Caco-2 (cell line): ENCODE data around the gene SLC12A3. TPM values are rescaled to one million over a fixed set of nuclear protein-coding genes. Genes with fewer than 3 reads are reported as not detected.

Source experiments
- BruUV-seq: library from RNA; stranded (reverse); fragments of 400-500 nt; replicated peaks from 2 replicates; lab custom pipeline; 2021; lab: Mats Ljungman, UMichigan
- CTCF ChIA-PET: fragments of 300-600 bp; sonication (Branson Sonifier 250); formaldehyde crosslinking; loops from one replicate; lab custom pipeline; 2022; ENCODE audit warnings: antibody characterized with exemption; lab: Charles Lee
- POLR2A ChIA-PET: fragments of 300-600 bp; sonication (Branson Sonifier 250); formaldehyde crosslinking; loops from one replicate; lab custom pipeline; 2022; ENCODE audit warnings: antibody characterized with exemption; lab: Charles Lee
- DNase-seq, 2 experiments: peaks; one replicate each; pipeline versions ENCODE4 v3.0.0 to v3.0.0-alpha.2; 2020 to 2022
- H3K27me3 ChIP-seq: replicated peaks from 2 replicates; pipeline ENCODE4 v1.6.0; 2011; ENCODE audit warnings: low read length; ENCODE audit not compliant: control insufficient read depth, insufficient read depth
- H3K36me3 ChIP-seq: 2 replicates; pipeline ENCODE4 v1.5.1; 2011; ENCODE audit warnings: low read length; ENCODE audit not compliant: control insufficient read depth, insufficient read depth
- H3K4me1 ChIP-seq: fragments of 250-450 bp; sonication (Bioruptor Pico); 2 replicates; pipeline ENCODE4 v1.5.1; 2020; ENCODE audit warnings: mild to moderate bottlenecking
- H3K4me3 ChIP-seq: 2 replicates; pipeline ENCODE4 v1.5.1; 2011; ENCODE audit warnings: low read depth, mild to moderate bottlenecking, control low read depth, low read length
- H3K9me3 ChIP-seq: fragments of 250-450 bp; sonication (Bioruptor Pico); 2 replicates; pipeline ENCODE4 v1.5.1; 2020; ENCODE audit warnings: mild to moderate bottlenecking, moderate library complexity
- H3K27ac Mint-ChIP-seq: one replicate; pipeline ENCODE4 v1.8.0; 2022; ENCODE audit warnings: mixed read lengths; ENCODE audit not compliant: unreplicated experiment
- H3K27me3 Mint-ChIP-seq: one replicate; pipeline ENCODE4 v1.8.0; 2022; ENCODE audit warnings: mixed read lengths; ENCODE audit not compliant: insufficient read depth, unreplicated experiment
- H3K36me3 Mint-ChIP-seq: one replicate; pipeline ENCODE4 v1.8.0; 2022; ENCODE audit warnings: mild to moderate bottlenecking, mixed read lengths; ENCODE audit not compliant: insufficient read depth, unreplicated experiment
- H3K4me1 Mint-ChIP-seq: one replicate; pipeline ENCODE4 v1.8.0; 2022; ENCODE audit warnings: low read depth, mixed read lengths; ENCODE audit not compliant: unreplicated experiment
- H3K4me3 Mint-ChIP-seq: one replicate; pipeline ENCODE4 v1.8.0; 2022; ENCODE audit warnings: mild to moderate bottlenecking, moderate library complexity, mixed read lengths; ENCODE audit not compliant: unreplicated experiment
- H3K9me3 Mint-ChIP-seq: one replicate; pipeline ENCODE4 v1.8.0; 2022; ENCODE audit warnings: mixed read lengths; ENCODE audit not compliant: unreplicated experiment
- CTCF ChIP-seq, 2 experiments: fragments of 200-600 bp in 1 of 2; IDR thresholded peaks; 1 replicate in 1 of 2; 2 replicates in 1 of 2; pipeline versions ENCODE4 v1.5.1 to v1.8.0; 2011 to 2022; ENCODE audit warnings: antibody characterized with exemption in 1 of 2, control low read depth in 1 of 2, inconsistent platforms in 1 of 2, low read depth in 1 of 2, low read length in 1 of 2, mild to moderate bottlenecking in 1 of 2, moderate library complexity in 1 of 2; ENCODE audit not compliant: insufficient read depth in 1 of 2, severe bottlenecking in 1 of 2, unreplicated experiment in 1 of 2
- intact Hi-C: fragments of 100-400 bp; cut with micrococcal nuclease; formaldehyde crosslinking; loops from one replicate; pipeline ENCODE4 v1.10.0; 2022; ENCODE audit not compliant: unreplicated experiment
- total RNA-seq: library from RNA; stranded (reverse); gene quantifications from 2 replicates; pipeline ENCODE4 v1.2.3, GENCODE V29; 2022

SLC12A3 gene
- total RNA-seq, 1 experiment from 2014 or later = 0.73 TPM

- H3K4me3 ChIP-seq = no peak overlapping the region
- CTCF ChIA-PET = interaction anchor here (0.7 to 2.9 kb wide), 6 partner anchors 9 to 83 kb away, joined by 3 to 15 read pairs (median 4); no protein-coding TSS in a partner anchor
- TF ChIP-seq CTCF (IDR thresholded peaks at IDR 0.05; ENCODE audit: insufficient read depth in 1 of 2, low read depth in 1 of 2, low read length in 1 of 2, severe bottlenecking in 1 of 2, unreplicated experiment in 1 of 2) = peak; percentile 53 to 60
- no peaks in the 10 kb centered on the region for H3K36me3 ChIP-seq
- intact Hi-C loops = loop anchor here (1.0 kb wide), 1 partner anchor 76 kb away; no protein-coding TSS in a partner anchor
- Mint-ChIP-seq H3K4me3 (no peak overlapping the region), H3K36me3 (peaks cover 7% of the 10 kb centered on the region), H3K27me3 (no peaks in the 10 kb centered on the region), H3K9me3 (no peaks in the 10 kb centered on the region), H3K27ac (no peak overlapping the region), H3K4me1 (peaks cover 17% of the 10 kb centered on the region)
- POLR2A ChIA-PET = no interaction called here
- BruUV-seq = no TSS peak
- H3K27me3 ChIP-seq = no peaks in the 10 kb centered on the region
- H3K4me1 ChIP-seq = peaks cover 21% of the 10 kb centered on the region
- no peaks in the 10 kb centered on the region for H3K9me3 ChIP-seq
- peak; percentile 68 to 70 for DNase-seq
Observed at GRCh38 chr16:56869513-56870275, 4.7 kb downstream of the SLC12A3 start.

- intact Hi-C loops = no loop called here
- no peak overlapping the region for H3K4me3 Mint-ChIP-seq
Observed at GRCh38 chr16:56870276-56870888, 5.4 kb downstream of the SLC12A3 start.

More at GRCh38 chr16:56870276-56870888, 5.4 kb downstream of the SLC12A3 start:
- no peaks in the 10 kb centered on the region for H3K36me3 ChIP-seq
- ChIA-PET CTCF (interaction anchor here (1.1 to 2.9 kb wide), 3 partner anchors 19 to 78 kb away, joined by 3 to 15 read pairs (median 8); no protein-coding TSS in a partner anchor), POLR2A (no interaction called here)
- peaks cover 15% of the 10 kb centered on the region for H3K4me1 ChIP-seq
- H3K9me3 ChIP-seq = no peaks in the 10 kb centered on the region
- no peaks in the 10 kb centered on the region for H3K27me3 ChIP-seq
- H3K27ac Mint-ChIP-seq = no peak overlapping the region
- peaks cover 6% of the 10 kb centered on the region for H3K36me3 Mint-ChIP-seq
- no peak overlapping the region for H3K4me3 ChIP-seq
- no TSS peak for BruUV-seq
- DNase-seq = peak in 1 of 2 experiments; percentile 36
- H3K9me3 Mint-ChIP-seq = no peaks in the 10 kb centered on the region
- H3K4me1 Mint-ChIP-seq = peaks cover 11% of the 10 kb centered on the region
- H3K27me3 Mint-ChIP-seq = no peaks in the 10 kb centered on the region
- no peak for TF ChIP-seq CTCF (IDR thresholded peaks at IDR 0.05; ENCODE audit: insufficient read depth in 1 of 2, low read depth in 1 of 2, low read length in 1 of 2, severe bottlenecking in 1 of 2, unreplicated experiment in 1 of 2)
